SK-N-SH (cell line): Measurements from ENCODE around the gene COPS7A. TPM values are rescaled to one million over a fixed set of nuclear protein-coding genes. Genes with fewer than 3 reads are reported as not detected.

Source experiments
- CTCF ChIA-PET: fragments of 300-600, 350-600 bp; formaldehyde crosslinking; extraction: SDS; loops from one replicate; lab custom pipeline; 2021; lab: Yijun Ruan, JAX
- POLR2A ChIA-PET: fragments of 350-600 bp; sonication (Branson Sonifier 250); formaldehyde crosslinking; extraction: SDS; loops from one replicate; lab custom pipeline; 2020; ENCODE audit warnings: antibody characterized with exemption, inconsistent platforms; lab: Yijun Ruan, JAX
- DNase-seq: peaks from one replicate; pipeline ENCODE4 v3.0.0; 2012
- H2AFZ ChIP-seq: fragments of 200-600 bp; sonication (generic); 2 replicates; pipeline ENCODE4 v1.8.1; 2016; ENCODE audit warnings: antibody characterized with exemption, mild to moderate bottlenecking, low read depth
- H3F3A ChIP-seq: fragments of 200-600 bp; sonication (generic); replicated peaks from 2 replicates; pipeline ENCODE3; 2016; ENCODE audit warnings: antibody characterized with exemption, mild to moderate bottlenecking; ENCODE audit not compliant: insufficient read depth
- H3K27ac ChIP-seq, 2 experiments: fragments of 200-500 bp in 1 of 2; fragments of 200-600 bp in 1 of 2; sonication (Bioruptor generic) in 1 of 2; sonication (generic), shearing (Covaris generic) in 1 of 2; 2 replicates each; pipeline versions ENCODE4 v1.5.1 to v1.6.1; 2014 to 2016; ENCODE audit warnings: low read depth in 2 of 2, inconsistent platforms in 1 of 2, low read length in 1 of 2, mild to moderate bottlenecking in 1 of 2, mixed read lengths in 1 of 2
- H3K27me3 ChIP-seq: fragments of 200-600 bp; sonication (generic), shearing (Covaris generic); 2 replicates; pipeline ENCODE4 v1.6.1; 2016; ENCODE audit warnings: mixed run types; ENCODE audit not compliant: insufficient read depth
- H3K36me3 ChIP-seq, 2 experiments: fragments of 200-500 bp in 1 of 2; fragments of 200-600 bp in 1 of 2; sonication (Bioruptor generic) in 1 of 2; sonication (generic) in 1 of 2; replicated peaks in 1 of 2; 2 replicates each; pipeline versions ENCODE3 to v1.5.1; 2014 to 2016; ENCODE audit warnings: low read length in 1 of 2, mild to moderate bottlenecking in 1 of 2; ENCODE audit not compliant: insufficient read depth in 2 of 2, control insufficient read depth in 1 of 2
- H3K4me1 ChIP-seq, 2 experiments: fragments of 200-500 bp in 1 of 2; fragments of 200-600 bp in 1 of 2; sonication (Bioruptor generic) in 1 of 2; sonication (generic), shearing (Covaris generic) in 1 of 2; 2 replicates each; pipeline versions ENCODE4 v1.5.1 to v1.6.1; 2014 to 2016; ENCODE audit warnings: low read depth in 1 of 2, low read length in 1 of 2, mixed run types in 1 of 2; ENCODE audit not compliant: insufficient read depth in 2 of 2, control insufficient read depth in 1 of 2
- H3K4me2 ChIP-seq: fragments of 200-600 bp; sonication (generic), shearing (Covaris generic); 2 replicates; pipeline ENCODE4 v1.6.1; 2017; ENCODE audit warnings: mixed run types
- H3K4me3 ChIP-seq, 2 experiments: fragments of 200-500 bp in 1 of 2; fragments of 200-600 bp in 1 of 2; sonication (Bioruptor generic) in 1 of 2; sonication (generic), shearing (Covaris generic) in 1 of 2; 2 replicates each; pipeline versions ENCODE4 v1.5.1 to v1.8.1; 2014 to 2016; ENCODE audit warnings: low read depth in 2 of 2, inconsistent platforms in 1 of 2, low read length in 1 of 2, mild to moderate bottlenecking in 1 of 2, mixed read lengths in 1 of 2, moderate library complexity in 1 of 2
- H3K79me2 ChIP-seq: fragments of 200-600 bp; sonication (generic); 2 replicates; pipeline ENCODE4 v1.8.1; 2017; ENCODE audit warnings: mild to moderate bottlenecking; ENCODE audit not compliant: insufficient read depth
- H3K9ac ChIP-seq: fragments of 200-600 bp; sonication (generic); 2 replicates; pipeline ENCODE4 v1.6.1; 2017; ENCODE audit warnings: mixed run types
- H3K9me2 ChIP-seq: fragments of 200-600 bp; sonication (generic); 2 replicates; pipeline ENCODE4 v1.6.1; 2017; ENCODE audit warnings: mixed run types
- H3K9me3 ChIP-seq: fragments of 200-600 bp; sonication (generic); 2 replicates; pipeline ENCODE4 v1.6.1; 2017; ENCODE audit warnings: mixed run types, mild to moderate bottlenecking, moderate library complexity
- H4K20me1 ChIP-seq: fragments of 200-600 bp; sonication (generic); 2 replicates; pipeline ENCODE4 v1.6.1; 2017; ENCODE audit warnings: mild to moderate bottlenecking, mixed run types; ENCODE audit not compliant: insufficient read depth
- EP300 ChIP-seq, 2 experiments: IDR thresholded peaks; 2 replicates each; pipeline versions ENCODE4 v1.4.0 to v1.6.1; 2012; ENCODE audit warnings: borderline replicate concordance in 1 of 2, low read depth in 1 of 2, low read length in 1 of 2
- EZH2phosphoT487 ChIP-seq: fragments of 200-600 bp; sonication (generic); IDR thresholded peaks from 2 replicates; pipeline ENCODE4 v1.6.1; 2017; ENCODE audit warnings: low read depth, mixed run types, mild to moderate bottlenecking, antibody characterized with exemption, moderate library complexity, borderline replicate concordance
- FOSL2 ChIP-seq: IDR thresholded peaks from 2 replicates; pipeline ENCODE4 v1.4.0; 2012; ENCODE audit warnings: low read depth, mild to moderate bottlenecking, moderate library complexity, borderline replicate concordance
- FOXJ3 ChIP-seq: sonication (generic); formaldehyde crosslinking; IDR thresholded peaks from 2 replicates; pipeline ENCODE4 v1.5.1; 2020; ENCODE audit warnings: mild to moderate bottlenecking, missing genetic modification reagents
- FOXM1 ChIP-seq: IDR thresholded peaks from 2 replicates; pipeline ENCODE4 v1.4.0; 2012; ENCODE audit warnings: low read depth, mild to moderate bottlenecking
- IRF3 ChIP-seq: fragments of 150-350 bp; IDR thresholded peaks from 2 replicates; pipeline ENCODE4 v1.6.1; 2016; ENCODE audit warnings: mild to moderate bottlenecking, low read depth, low read length
- JUND ChIP-seq: IDR thresholded peaks from 2 replicates; pipeline ENCODE4 v1.4.0; 2012
- MXI1 ChIP-seq: IDR thresholded peaks from 2 replicates; pipeline ENCODE4 v1.6.1; 2012; ENCODE audit warnings: mild to moderate bottlenecking, low read depth, low read length, improper control_type of control experiment
- POLR2AphosphoS5 ChIP-seq: IDR thresholded peaks from 2 replicates; pipeline ENCODE4 v1.6.1; 2012; ENCODE audit warnings: low read depth, low read length
- RCOR1 ChIP-seq: fragments of 150-350 bp; IDR thresholded peaks from 2 replicates; pipeline ENCODE4 v1.6.1; 2017; ENCODE audit warnings: antibody characterized with exemption, low read length
- REST ChIP-seq: IDR thresholded peaks from 2 replicates; pipeline ENCODE4 v1.6.1; 2012; ENCODE audit warnings: mild to moderate bottlenecking, low read depth, low read length, moderate library complexity
- RFX5 ChIP-seq: IDR thresholded peaks from 2 replicates; pipeline ENCODE4 v1.6.1; 2012; ENCODE audit warnings: mild to moderate bottlenecking, improper control_type of control experiment, low read length
- SMC3 ChIP-seq: IDR thresholded peaks from 2 replicates; pipeline ENCODE4 v1.6.1; 2012; ENCODE audit warnings: low read depth, low read length, improper control_type of control experiment
- TAF1 ChIP-seq: IDR thresholded peaks from 2 replicates; pipeline ENCODE4 v1.6.1; 2012; ENCODE audit warnings: low read depth, mild to moderate bottlenecking, low read length, moderate library complexity, borderline replicate concordance
- TCF12 ChIP-seq: IDR thresholded peaks from 2 replicates; pipeline ENCODE4 v1.4.0; 2012
- TEAD4 ChIP-seq: IDR thresholded peaks from 2 replicates; pipeline ENCODE4 v1.4.0; 2012; ENCODE audit warnings: mild to moderate bottlenecking, borderline replicate concordance; ENCODE audit not compliant: insufficient read depth
- USF2 ChIP-seq: fragments of 150-350 bp; IDR thresholded peaks from 2 replicates; pipeline ENCODE4 v1.6.1; 2017; ENCODE audit warnings: antibody characterized with exemption, low read length, low read depth, borderline replicate concordance
- WGBS: methylation state at CpG from one replicate; pipeline ENCODE4 v1.1.6; 2017; ENCODE audit warnings: low lambda C conversion rate; 5-methylcytosine and 5-hydroxymethylcytosine counted together
- polyA plus RNA-seq, 3 experiments: library from polyadenylated mRNA; depleted of rRNA; stranded (reverse); fragments of >200 nt; gene quantifications; 2 replicates each; pipeline ENCODE4 v1.2.3, GENCODE V29; 2012

The COPS7A gene
- polyA plus RNA-seq, 1 of the 3 experiments (the other 2 are of a cell fraction) = 191 TPM

GRCh38 chr12:6773590-6774351 is 49.9 kb downstream of the COPS7A start (continued):
- TF ChIP-seq MXI1 (no peak), TCF12 (no peak), FOSL2 (no peak), FOXM1 (no peak), TEAD4 (no peak), FOXJ3 (no peak), USF2 (no peak), JUND (no peak), POLR2AphosphoS5 (no peak)

GRCh38 chr12:6774499-6775062 is 50.7 kb downstream of the COPS7A start:
- TF ChIP-seq EP300 (IDR thresholded peaks at IDR 0.05; ENCODE audit: borderline replicate concordance in 1 of 2, low read depth in 1 of 2, low read length in 1 of 2) (no peak), TAF1 (no peak), RCOR1 (no peak), SMC3 (no peak), IRF3 (no peak), EZH2phosphoT487 (no peak), FOSL2 (no peak), FOXM1 (no peak), REST (no peak), RFX5 (no peak), TCF12 (no peak), USF2 (no peak)
- Histone ChIP-seq H3K4me2 (no peak overlapping the region), H3K27me3 (no peaks in the 10 kb centered on the region), H3K9me3 (no peaks in the 10 kb centered on the region), H3K27ac (no peak overlapping the region), H4K20me1 (peaks cover 12% of the 10 kb centered on the region), H3K4me3 (no peak overlapping the region), H3K4me1 (peaks cover 0 to 22% of the 10 kb centered on the region in 2 experiments; a peak in 1 of 4 replicates), H3K36me3 (peaks cover 20% of the 10 kb centered on the region in 2 experiments), H3K79me2 (peaks cover 9% of the 10 kb centered on the region), H3F3A (peaks cover 15% of the 10 kb centered on the region), H3K9ac (no peak overlapping the region), H2AFZ (no peak overlapping the region), H3K9me2 (no peaks in the 10 kb centered on the region)
- DNase-seq = no peak
- ChIA-PET CTCF (interaction anchor here (1.0 to 15.2 kb wide), 4 partner anchors 7 to 51 kb away, joined by 3 to 343 read pairs (median 50); partner anchors contain the start of genes MLF2 and PTMS), POLR2A (no interaction called here)
- 98% methylated on average over 13 of the region's 15 CpGs for WGBS
